ENCODE measurements around the gene DUSP16.
"Not testable (repeated sequence)": the region's sequence is repeated elsewhere in the genome, so short reads cannot be mapped to it uniquely, and the experiment has no call there.

Gene DUSP16

DNA sequence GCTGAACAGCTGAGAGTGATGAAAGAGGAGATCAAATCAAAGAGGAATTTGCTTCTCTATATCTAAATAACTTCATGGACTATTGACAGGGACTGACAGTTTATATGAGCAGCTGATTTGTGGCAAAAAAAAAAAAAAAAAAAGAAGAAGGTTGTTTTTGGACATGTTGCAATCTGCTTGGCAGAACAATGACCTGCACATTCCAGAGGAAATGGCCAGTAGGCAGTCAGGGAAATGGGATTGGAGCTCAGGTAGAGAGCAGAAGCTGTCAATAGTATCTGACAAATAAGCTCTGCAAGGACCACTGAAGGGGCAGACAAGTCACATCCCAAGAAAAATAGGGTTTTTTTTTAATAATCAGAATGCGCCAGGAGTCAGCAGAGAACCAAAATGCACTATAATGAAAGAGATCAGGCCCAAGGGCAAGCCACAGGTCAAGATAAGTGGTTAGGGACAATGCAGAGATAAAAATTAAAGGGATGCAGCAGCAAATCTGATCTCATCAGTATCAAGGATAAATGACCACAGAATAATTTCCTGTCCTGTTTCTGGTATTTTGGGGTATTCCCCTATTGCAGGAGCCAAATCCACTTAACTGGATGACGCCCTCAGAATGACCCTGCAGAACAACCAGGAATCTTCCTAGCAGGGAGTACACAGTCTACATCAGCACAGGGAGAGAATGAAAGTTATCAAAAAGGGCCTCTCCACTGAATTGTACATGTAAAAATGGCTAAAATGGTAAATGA is 22.6 kb upstream of the DUSP16 start:
- DNase-seq (ENCODE audit: low read depth in 4 of 4, low spot score in 1 of 4): no peak

DNA sequence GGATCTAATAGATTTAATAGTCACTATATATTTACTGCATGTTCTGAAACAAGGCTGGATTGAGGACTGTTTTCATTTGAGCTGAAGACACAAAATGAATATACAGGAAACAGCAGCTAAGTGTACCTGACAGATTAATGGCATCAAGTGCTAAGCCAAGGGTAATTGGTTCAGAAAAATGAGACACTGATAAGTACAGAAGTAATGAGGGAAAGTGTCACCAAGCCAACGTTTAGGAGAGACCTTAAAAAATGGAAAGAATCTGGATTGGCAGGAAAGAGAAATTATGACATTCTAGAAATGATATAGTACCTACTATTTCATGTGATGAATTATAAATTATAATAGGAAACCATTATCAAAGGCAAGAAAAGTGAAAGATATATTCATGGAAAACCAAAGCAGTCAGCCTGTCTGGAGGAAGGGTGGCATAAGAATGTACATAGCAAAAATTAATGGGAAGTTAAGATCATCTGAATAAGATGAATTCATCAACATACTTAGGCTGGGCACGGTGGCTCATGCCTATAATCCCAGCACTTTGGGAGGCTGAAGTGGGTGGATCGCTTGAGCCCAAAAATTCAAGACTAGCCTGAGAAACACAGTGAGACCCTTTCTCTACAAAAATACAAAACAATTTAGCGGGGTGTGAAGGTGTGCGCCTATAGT is 21.0 kb upstream of the DUSP16 start:
- no peak for DNase-seq (ENCODE audit: low read depth in 4 of 4, low spot score in 1 of 4)

DNA sequence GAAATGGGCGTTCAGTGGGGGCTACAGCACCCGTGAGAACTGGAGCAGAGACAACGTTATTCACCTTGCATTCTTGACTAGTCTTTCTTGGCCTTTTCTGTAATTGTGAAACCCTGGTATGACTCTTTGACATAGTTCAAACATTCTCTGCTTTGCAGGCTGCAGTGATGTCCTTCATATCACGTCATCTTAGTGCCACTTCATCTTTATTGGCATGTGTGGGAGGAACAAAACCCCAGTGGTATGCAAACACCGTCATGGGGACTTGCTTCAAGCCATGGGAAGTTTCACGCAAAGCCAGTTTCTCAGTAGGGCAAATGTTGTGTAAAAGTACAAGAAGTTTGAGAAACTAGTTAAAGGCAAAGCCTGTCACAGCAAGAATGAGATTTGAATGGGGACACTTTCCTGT is 20.2 kb upstream of the DUSP16 start:
- peak in 2 of 4 experiments; percentile 19 to 41 for DNase-seq (ENCODE audit: low read depth in 4 of 4, low spot score in 1 of 4)

DNA sequence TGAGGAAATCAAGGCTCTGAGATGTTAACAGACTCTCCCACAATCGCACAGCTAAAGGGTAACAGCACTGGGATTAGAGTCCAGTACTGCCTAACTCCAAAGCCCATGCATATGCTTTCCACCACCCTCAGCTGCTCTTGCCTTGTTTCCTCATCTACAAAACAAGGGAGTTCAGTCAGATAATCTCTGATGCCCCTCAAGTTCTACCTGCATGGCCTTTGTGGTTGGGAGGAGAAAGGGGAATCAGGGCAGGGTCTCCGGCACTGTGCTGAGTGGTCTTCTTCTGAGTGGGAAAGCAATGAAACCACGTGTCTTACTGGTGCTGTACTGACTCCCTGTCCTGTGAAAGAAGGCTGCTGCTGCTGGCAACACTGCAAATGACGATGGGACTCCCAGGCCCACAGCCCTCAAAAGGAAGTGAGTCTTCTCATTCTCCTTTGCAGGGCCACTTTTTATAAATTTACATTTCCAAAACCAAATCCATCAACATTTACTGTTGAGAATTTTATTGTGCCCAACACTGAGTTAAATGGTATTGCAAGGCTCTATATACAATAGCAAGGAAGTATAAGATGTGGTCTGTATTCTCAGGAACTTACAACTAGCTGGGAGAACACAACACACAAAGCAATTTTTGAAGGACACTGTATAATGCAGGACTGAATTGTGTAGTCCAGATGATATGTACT is 19.7 kb upstream of the DUSP16 start:
- DNase-seq (ENCODE audit: low read depth in 4 of 4, low spot score in 1 of 4): no peak

DNA sequence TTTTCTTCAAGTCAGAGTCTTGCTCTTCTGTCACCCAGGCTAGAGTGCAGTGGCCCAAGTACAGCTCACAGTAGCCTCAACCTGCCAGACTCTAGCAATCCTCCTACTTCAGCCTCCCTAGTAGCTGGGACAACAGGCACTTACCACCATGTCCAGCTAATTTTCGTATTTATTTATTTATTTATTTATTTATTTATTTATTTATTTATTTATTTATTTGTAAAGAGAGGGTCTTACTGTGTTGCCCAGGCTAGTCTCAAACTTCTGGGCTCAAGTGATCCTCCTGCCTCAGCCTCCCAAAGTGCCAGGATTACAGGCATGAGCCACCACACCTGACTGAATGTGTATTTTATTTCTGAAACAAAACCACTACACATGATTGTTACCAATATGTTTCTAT is 18.1 kb upstream of the DUSP16 start:
- DNase-seq (ENCODE audit: low read depth in 4 of 4, low spot score in 1 of 4): not testable (repeated sequence)

DNA sequence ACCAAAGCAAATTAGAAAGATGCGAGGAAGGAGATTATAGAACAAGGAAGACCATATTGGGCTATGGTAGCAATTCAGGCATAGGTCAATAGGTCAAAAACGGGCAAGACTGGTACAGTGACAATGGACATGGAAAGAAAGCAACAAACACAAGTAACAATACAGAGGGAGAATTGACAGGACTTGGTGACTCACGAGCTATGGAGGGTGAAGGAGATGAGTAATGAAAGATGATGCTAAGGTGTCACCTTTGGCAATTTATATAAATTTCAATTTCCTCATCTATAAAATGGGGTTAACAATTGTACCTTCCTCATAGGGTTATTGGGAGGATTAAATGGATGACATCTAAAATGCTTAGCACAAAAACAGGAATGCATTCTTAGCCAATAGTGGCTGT is 15.1 kb upstream of the DUSP16 start:
- DNase-seq (ENCODE audit: low read depth in 4 of 4, low spot score in 1 of 4): no peak

DNA sequence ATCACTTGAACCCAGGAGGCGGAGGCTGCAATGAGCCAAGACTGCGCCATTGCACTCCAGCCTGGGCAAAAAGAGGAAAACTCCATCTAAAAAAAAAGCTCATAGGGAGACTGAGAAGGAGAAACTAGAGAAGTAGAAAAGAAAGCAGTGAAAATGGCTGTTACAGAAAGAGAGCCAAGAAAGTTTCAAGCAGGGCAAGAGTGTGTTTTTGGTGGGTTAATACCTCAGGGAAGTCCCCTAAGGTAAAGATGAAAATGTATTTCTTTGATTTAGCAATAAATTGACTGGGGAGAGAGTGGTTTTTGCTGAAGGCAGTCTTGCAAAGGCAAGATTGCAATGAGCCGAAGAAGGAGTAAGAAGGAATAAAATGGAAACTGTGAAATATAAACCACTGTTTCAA is 10.0 kb upstream of the DUSP16 start:
- no peak for DNase-seq (ENCODE audit: low read depth in 4 of 4, low spot score in 1 of 4)

DNA sequence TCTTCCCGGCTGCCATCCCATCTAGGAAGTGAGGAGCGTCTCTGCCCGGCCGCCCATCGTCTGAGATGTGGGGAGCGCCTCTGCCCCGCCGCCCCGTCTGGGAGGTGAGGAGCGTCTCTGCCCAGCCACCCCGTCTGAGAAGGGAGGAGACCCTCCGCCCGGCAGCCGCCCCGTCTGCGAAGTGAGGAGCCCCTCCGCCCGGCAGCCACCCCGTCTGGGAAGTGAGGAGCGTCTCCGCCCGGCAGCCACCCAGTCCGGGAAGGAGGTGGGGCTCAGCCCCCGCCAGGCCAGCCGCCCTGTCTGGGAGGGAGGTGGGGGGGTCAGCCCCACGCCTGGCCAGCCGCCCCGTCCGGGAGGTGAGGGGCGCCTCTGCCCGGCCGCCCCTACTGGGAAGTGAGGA is 3.3 kb upstream of the DUSP16 start:
- DNase-seq (ENCODE audit: low read depth in 4 of 4, low spot score in 1 of 4): not testable (repeated sequence)

DNA sequence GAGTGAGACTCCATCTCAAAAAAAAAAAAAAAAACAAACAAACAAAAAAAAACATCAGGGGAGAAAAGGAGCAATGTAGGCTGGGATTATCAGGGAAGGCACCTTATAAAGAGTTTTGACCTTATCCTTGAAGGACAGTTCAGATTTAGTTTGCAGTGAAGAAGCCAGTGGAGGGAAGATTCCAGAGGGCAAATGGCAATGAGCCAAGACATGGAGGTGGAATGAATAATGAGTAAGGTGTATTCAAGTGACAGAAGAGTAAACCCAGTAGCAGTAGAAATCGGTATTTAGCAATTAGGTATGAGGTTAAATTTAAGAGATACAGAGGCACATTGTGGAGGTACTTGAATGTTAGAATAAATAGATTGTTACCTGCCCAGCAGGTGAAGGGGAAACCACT is 2.2 kb upstream of the DUSP16 start:
- no peak for DNase-seq (ENCODE audit: low read depth in 4 of 4, low spot score in 1 of 4)

DNA sequence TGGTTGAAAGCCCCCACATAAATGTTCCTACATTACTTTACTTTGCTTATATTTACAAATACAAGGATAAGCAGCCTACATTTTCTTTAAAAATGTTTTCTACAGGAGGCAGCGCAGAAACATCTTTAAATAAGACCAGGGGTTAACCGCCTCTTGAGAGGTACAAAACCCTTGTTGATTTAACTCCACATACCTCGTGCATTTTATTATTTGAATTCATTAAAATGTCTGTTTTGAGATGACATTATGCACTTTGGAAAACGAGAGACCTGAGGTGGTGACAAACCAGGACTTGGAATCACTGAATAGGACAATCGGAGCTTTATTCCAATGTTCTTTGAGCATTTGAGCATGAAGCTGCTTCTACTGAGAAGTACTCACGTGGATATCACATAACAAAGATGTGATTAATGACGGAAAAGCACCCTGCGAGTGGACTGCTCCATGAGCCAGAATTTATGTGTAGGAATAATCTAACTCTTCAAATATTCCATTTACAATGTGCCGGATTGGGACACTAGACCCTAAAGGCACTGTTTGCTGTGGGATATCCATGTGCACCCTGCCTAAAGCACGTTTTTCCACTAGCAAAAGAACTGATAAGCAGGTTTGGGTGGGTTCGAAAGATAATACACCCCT is 746 bp upstream of the DUSP16 start:
- DNase-seq (ENCODE audit: low read depth in 4 of 4, low spot score in 1 of 4): no peak

DNA sequence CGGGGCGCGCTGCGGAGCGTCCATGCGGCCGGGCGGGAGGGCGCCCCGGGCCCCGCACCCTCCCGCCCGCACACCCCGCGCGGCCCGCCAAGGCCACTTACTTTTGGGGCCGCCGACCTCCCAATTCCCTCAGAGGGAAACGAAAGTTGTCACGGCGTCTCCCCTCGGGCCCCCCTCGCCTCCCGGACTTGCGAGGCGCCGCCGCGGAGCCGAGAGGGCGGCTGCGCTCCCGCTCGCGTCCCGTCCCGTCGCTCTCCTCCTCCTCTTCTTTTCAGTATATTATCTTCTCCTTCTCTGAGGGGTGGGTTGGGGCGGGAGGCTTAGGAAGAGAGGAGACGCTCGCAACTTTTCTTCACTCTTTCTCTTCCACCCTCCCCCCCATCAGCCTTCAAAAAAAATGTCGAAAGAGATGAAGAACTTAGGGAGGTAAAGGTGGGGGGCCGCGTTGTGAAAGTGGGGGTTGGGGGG is 613 bp downstream of the DUSP16 start:
- DNase-seq (ENCODE audit: low read depth in 4 of 4, low spot score in 1 of 4): peak in 1 of 4 experiments; percentile 8

GRCh38 chr12:12561371-12562015 is 1.2 kb downstream of the DUSP16 start:
- DNase-seq (ENCODE audit: low read depth in 4 of 4, low spot score in 1 of 4): peak in 3 of 4 experiments; percentile 8 to 11 (median 11)

- DNase-seq (ENCODE audit: low read depth in 4 of 4, low spot score in 1 of 4): peak in 2 of 4 experiments; percentile 25 to 28
Observed at GRCh38 chr12:12560587-12561370, 1.9 kb downstream of the DUSP16 start.

DNA sequence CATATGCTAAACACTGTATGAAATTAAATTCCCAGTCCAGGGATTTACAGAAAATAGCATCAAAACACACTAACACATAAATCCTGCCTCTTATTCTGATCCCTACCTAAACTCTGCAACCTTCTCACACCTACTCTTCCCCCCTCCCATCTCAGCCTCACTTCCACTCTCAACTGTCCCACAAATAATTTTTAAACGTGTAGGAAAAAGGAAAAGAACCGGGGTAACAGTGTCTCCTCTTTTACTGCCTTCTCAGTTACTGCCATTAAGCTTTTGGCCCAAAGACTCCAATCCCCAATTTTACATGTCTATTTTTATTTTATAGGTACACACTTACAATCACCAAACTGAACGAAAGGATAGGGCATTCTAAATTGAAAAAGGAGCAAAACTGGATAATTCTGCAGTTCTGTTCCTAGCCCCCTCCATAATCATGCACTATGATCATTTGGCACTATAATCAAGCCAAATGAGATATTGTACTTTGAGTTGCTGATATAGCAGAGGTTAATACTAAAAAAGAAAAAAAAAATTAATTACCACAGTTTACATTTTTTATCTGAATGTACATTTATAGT is 2.9 kb downstream of the DUSP16 start:
- no peak for DNase-seq (ENCODE audit: low read depth in 4 of 4, low spot score in 1 of 4)

DNA sequence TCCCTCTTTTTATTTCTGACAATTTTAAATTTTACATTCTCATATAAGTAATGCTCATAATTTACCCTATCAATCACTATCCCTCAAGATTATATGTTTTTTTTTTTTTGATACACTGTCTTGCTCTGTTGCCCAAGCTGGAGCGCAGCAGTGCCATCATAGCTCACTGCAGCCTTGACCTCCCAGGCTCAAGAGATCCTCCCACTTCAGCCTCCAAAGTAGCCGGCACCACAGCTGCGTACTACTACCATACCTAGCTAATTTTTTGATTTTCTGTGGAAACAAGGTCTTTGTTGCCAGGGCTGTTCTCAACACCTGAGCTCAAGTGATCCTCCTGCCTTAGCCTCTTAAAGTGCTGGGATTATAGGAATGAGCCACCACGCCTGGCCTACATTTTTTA is 4.4 kb downstream of the DUSP16 start:
- no peak for DNase-seq (ENCODE audit: low read depth in 4 of 4, low spot score in 1 of 4)

GRCh38 chr12:12557733-12558132 is 4.9 kb downstream of the DUSP16 start:
- DNase-seq (ENCODE audit: low read depth in 4 of 4, low spot score in 1 of 4): no peak

- no peak for DNase-seq (ENCODE audit: low read depth in 4 of 4, low spot score in 1 of 4)
Observed at GRCh38 chr12:12555656-12556055, 7.0 kb downstream of the DUSP16 start.

DNA sequence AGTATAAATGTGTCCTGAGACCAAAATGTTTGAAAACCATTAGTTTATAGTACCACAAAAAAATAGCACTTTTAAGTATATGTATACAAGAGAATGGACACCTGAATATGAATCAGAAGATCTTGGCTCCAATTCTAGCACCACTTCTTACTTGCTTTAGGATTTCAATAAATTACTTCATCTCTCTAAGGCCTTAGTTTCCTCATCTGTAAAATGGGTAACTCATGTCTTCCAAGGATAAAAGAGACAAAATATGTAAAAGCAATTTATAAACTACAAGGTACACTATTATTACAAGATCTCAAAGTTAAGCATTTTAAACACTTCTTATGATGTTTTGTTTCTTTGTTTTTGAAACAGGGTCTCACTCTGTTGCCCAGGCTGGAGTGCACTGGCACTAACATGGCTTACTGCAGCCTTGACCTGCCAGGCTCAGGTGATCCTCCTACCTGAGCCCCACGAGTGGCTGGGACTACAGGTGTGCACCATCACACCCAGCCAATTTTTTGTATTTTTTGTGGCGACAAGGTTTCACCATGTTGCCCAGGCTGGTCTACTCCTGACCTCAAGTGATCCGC is 9.4 kb downstream of the DUSP16 start:
- DNase-seq (ENCODE audit: low read depth in 4 of 4, low spot score in 1 of 4): no peak

DNA sequence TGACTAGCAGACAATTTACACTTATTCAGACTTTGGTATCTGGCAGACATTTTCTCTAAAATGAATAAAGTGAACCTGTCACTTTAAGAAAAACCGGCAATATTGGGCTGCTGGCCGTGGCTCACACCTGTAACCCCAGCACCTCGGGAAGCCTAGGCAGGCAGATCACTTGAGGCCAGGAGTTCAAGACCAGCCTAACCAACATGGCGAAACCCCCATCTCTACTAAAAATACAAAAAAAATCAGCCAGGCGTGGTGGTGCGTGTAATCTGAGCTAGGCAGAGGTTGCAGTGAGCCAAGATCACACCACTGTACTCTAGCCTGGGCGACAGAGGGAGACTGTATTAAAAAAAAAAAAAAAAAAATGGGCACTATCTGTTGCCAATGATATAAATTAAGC is 11.5 kb downstream of the DUSP16 start:
- DNase-seq (ENCODE audit: low read depth in 4 of 4, low spot score in 1 of 4): no peak

DNA sequence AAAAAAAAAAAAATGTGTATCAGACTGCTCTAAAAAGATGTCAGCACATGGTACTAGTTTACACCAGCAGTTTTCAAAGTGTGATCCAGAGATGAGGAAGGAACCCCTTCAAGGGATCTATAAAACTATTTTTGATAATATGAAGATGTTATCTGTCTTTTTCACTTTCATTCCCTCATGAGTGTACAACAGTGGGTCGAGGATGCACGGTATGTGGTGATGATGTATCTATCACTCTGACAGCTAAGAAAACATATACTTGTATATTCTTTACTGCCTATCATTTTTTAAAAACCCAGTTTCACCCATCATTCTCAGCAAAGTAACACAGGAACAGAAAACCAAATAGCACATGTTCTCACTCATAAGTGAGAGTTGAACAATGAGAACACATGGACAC is 12.4 kb downstream of the DUSP16 start:
- DNase-seq (ENCODE audit: low read depth in 4 of 4, low spot score in 1 of 4): no peak

Measured in stimulated activated CD4-positive, alpha-beta T cell treated with anti-CD3 and anti-CD28 coated beads, Interleukin-1b, Interleukin-23, amount 100 ng/mL, for 24 hours (primary cell).